Measurements from ENCODE around the gene PLA2G6. TPM values are rescaled to one million over a fixed set of nuclear protein-coding genes. Genes with fewer than 3 reads are reported as not detected.

Gene PLA2G6
- total and polyA plus RNA-seq, 9 of the 15 experiments (the other 6 are each of a cell fraction or from before 2014, with no cell fraction given), result 0.11 to 12.2 (median 9.7) TPM

DNA sequence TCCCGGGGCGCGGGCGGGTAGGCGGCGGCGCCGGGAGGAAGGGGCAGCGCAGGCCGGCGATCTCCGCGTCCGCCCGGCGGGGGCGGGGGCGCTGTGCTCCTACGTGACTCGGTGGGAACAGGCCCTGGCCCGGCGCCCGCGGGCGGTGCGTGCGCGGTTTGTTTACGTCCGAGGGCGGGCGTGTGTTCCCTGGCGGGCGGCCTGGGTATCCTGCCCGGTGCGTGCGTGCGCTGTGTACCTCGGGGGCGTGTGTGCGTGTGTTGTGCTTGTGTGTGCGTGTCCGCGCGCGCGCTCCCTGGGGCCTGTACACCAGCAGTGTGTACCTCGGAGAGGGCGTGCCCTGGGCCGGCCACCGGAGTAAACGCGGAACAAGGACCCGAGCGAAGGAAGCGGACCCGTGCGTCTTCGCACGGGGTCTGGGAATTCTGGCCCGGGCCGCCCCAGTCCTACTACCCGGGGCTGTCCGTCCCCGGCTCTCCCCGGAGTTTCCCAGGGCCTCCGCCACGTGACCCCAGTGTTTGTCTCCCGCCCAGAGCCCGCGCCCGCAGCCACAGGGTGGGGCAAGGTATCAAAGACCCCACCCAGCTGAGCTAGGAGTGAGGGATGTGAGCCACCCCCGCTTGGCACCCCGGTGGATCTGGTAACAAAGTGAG is 20.9 kb upstream of the PLA2G6 start (continued):
- TF ChIP-seq, protein P1, sequence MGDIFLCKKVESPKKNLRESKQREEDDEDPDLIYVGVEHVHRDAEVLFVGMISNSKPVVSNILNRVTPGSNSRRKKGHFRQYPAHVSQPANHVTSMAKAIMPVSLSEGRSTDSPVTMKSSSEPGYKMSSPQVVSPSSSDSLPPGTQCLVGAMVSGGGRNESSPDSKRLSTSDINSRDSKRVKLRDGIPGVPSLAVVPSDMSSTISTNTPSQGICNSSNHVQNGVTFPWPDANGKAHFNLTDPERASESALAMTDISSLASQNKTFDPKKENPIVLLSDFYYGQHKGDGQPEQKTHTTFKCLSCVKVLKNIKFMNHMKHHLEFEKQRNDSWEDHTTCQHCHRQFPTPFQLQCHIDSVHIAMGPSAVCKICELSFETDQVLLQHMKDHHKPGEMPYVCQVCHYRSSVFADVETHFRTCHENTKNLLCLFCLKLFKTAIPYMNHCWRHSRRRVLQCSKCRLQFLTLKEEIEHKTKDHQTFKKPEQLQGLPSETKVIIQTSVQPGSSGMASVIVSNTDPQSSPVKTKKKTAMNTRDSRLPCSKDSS (IDR thresholded peaks at IDR 0.05; ENCODE audit: low read depth, partially characterized antibody), result no peak
- no peak for TF ChIP-seq DIDO1 (tag; IDR thresholded peaks at IDR 0.05; ENCODE audit: low read depth)
- TF ChIP-seq, protein P2, sequence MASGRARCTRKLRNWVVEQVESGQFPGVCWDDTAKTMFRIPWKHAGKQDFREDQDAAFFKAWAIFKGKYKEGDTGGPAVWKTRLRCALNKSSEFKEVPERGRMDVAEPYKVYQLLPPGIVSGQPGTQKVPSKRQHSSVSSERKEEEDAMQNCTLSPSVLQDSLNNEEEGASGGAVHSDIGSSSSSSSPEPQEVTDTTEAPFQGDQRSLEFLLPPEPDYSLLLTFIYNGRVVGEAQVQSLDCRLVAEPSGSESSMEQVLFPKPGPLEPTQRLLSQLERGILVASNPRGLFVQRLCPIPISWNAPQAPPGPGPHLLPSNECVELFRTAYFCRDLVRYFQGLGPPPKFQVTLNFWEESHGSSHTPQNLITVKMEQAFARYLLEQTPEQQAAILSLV (tag; IDR thresholded peaks at IDR 0.05), result no peak
- no peak for TF ChIP-seq NCOA2 (IDR thresholded peaks at IDR 0.05; ENCODE audit: partially characterized antibody in 2 of 2)
- TF ChIP-seq, protein P3, sequence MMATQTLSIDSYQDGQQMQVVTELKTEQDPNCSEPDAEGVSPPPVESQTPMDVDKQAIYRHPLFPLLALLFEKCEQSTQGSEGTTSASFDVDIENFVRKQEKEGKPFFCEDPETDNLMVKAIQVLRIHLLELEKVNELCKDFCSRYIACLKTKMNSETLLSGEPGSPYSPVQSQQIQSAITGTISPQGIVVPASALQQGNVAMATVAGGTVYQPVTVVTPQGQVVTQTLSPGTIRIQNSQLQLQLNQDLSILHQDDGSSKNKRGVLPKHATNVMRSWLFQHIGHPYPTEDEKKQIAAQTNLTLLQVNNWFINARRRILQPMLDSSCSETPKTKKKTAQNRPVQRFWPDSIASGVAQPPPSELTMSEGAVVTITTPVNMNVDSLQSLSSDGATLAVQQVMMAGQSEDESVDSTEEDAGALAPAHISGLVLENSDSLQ (IDR thresholded peaks at IDR 0.05), result no peak
- TF ChIP-seq NFXL1 (CRISPR knock-in tag; IDR thresholded peaks at IDR 0.05), result no peak
- TF ChIP-seq, protein P4, sequence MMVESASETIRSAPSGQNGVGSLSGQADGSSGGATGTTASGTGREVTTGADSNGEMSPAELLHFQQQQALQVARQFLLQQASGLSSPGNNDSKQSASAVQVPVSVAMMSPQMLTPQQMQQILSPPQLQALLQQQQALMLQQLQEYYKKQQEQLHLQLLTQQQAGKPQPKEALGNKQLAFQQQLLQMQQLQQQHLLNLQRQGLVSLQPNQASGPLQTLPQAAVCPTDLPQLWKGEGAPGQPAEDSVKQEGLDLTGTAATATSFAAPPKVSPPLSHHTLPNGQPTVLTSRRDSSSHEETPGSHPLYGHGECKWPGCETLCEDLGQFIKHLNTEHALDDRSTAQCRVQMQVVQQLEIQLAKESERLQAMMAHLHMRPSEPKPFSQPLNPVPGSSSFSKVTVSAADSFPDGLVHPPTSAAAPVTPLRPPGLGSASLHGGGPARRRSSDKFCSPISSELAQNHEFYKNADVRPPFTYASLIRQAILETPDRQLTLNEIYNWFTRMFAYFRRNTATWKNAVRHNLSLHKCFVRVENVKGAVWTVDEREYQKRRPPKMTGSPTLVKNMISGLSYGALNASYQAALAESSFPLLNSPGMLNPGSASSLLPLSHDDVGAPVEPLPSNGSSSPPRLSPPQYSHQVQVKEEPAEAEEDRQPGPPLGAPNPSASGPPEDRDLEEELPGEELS (CRISPR knock-in tag; IDR thresholded peaks at IDR 0.05; ENCODE audit: borderline replicate concordance), result peak; percentile 87; the same call in 1 of the 2 replicates
- TF ChIP-seq ZNF274 (IDR thresholded peaks at IDR 0.05; ENCODE audit: borderline replicate concordance, low read depth, low read length), result no peak
- TF ChIP-seq ZNF766 (CRISPR knock-in tag; conservative IDR thresholded peaks at IDR 0.05), result no peak
- no peak for TF ChIP-seq OTX1 (CRISPR knock-in tag; IDR thresholded peaks at IDR 0.05)
- TF ChIP-seq FOXA3 (CRISPR knock-in tag; conservative IDR thresholded peaks at IDR 0.05 in 1 of 2, IDR thresholded peaks at IDR 0.05 in 1 of 2), result no peak
- TF ChIP-seq ZBTB17 (CRISPR knock-in tag; IDR thresholded peaks at IDR 0.05), result no peak

All from K562 (cell line).